Activated T-cell treated with anti-CD3 and anti-CD28 coated beads for 48 hours (primary cell): ENCODE measurements around the gene PTP4A2.

ENCODE experiments used
- DNase-seq: peaks from one replicate; pipeline ENCODE4 v3.0.0-alpha.2; 2020; ENCODE audit warnings: low read depth

PTP4A2 gene

DNA sequence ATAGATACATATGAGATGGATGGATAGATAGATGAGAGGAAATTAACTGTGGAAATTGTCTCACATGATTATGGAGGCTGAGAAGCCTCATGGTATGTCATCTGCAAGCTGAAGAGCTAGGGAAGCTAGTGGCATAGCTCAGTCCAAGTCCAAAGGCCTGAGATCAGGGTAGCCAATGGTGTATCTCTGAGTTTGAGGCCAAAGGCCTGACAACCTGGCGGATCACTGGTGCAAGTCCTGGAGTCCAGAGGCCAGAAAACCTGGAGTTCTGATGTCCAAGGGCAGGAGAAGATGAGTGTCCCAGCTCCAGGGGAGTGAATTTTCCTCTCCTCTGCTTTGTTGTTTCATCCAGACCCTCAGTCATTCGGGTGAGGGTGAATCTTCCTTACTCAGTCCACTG is 78.4 kb downstream of the PTP4A2 start:
- no peak for DNase-seq

DNA sequence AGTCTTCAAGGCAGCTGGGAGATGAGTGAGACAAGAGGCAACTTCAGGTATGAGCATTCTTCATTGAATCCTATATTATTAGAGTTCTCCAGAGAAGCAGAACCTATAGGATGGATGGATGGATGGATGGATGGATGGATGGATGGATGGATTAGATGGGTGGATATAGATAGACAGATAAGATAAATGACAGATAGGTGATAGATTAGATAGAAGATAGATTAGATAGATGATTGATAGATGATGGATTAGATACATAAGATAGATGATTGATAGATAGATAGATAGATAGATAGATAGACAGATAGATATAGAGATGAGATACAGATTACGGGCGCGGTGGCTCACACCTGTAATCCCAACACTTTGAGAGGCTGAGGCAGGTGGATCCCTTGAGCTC is 79.1 kb downstream of the PTP4A2 start:
- DNase-seq: no peak

DNA sequence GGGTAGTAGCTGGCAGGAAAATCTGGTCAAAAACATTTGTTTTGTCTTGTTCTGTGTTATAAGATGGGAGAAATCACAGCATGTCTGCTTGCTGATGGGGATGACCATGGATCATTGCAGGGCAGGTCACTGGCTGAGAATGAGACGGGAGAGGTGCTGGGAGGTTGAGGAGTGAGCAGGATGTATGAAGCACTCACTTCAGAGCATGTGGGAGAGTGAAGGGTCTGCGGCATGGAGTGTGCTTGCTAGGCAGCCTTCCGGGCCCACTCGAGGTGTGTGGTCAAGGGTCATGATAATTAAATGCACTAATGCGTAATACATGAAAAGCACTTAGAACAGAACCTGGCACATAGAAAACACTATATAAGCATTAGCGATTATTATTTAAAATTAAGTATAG is 80.3 kb downstream of the PTP4A2 start:
- no peak for DNase-seq
